ENCODE data around the gene DUSP5. TPM values are rescaled to one million over a fixed set of nuclear protein-coding genes. Genes with fewer than 3 reads are reported as not detected.

DUSP5 gene
- total and polyA plus RNA-seq, 10 of the 15 experiments (the other 5 are each of a cell fraction or from before 2014, with no cell fraction given) = 2.1 to 95.9 (median 23.4) TPM

DNA sequence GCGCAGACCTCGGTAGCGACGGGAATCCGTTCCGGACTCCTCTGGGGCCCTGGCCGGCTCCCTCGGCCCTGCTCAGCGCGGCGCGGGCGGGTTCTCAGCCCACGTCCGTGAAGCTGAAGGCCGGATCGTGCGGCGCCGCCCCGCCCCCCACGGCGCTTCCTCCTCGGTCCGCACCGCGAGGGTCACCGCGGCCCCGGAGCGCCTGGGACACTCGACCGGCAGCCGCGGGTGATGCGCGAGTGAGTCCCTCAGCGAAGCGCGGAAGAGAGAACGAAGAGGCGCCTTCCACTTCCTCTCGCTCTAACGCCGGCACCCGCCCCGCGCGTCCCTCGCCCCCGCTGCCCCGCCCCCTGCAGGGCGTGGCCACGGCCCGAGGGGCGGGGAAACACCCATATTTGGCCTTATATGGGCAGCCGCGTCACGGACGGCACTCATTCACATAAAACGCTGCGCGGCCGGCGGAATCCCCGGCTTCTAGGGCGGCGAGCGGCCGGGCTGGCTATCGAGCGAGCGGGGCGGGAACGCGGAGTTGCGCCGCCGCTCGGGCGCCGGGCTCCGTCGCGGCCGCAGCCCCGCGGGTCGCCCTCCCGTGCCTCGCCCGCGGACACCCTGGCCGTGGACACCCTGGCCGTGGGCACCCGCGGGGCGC is at the start of gene DUSP5 (continued):
- peak; percentile 99 to 100 for TF ChIP-seq SRF (IDR thresholded peaks at IDR 0.05; ENCODE audit: low read depth in 2 of 2, low read length in 2 of 2)
- peak; percentile 53; the same call in 1 of the 2 replicates for TF ChIP-seq YY1 (IDR thresholded peaks at IDR 0.05; ENCODE audit: low read depth, low read length)
- TF ChIP-seq RUNX3 (IDR thresholded peaks at IDR 0.05; ENCODE audit: low read length) = no peak
- TF ChIP-seq MYB (IDR thresholded peaks at IDR 0.05; ENCODE audit: borderline replicate concordance, low read depth, low read length) = no peak
- no peak for TF ChIP-seq CEBPB (IDR thresholded peaks at IDR 0.05; ENCODE audit: borderline replicate concordance in 1 of 2, low read depth in 2 of 2, low read length in 2 of 2)
- no peak for TF ChIP-seq CREB1 (IDR thresholded peaks at IDR 0.05; ENCODE audit: low read depth)
- TF ChIP-seq ETV6 (conservative IDR thresholded peaks at IDR 0.05 in 1 of 2, IDR thresholded peaks at IDR 0.05 in 1 of 2; ENCODE audit: borderline replicate concordance in 1 of 2, low read depth in 1 of 2) = peak in 1 of 2 experiments; percentile 74; a peak in 2 of 4 replicates
- no peak for TF ChIP-seq YBX1 (IDR thresholded peaks at IDR 0.05)
- TF ChIP-seq SP1 (IDR thresholded peaks at IDR 0.05; ENCODE audit: low read depth, low read length) = no peak
- no peak for TF ChIP-seq FOS (IDR thresholded peaks at IDR 0.05; ENCODE audit: borderline replicate concordance, extremely low read depth, insufficient read length)
- TF ChIP-seq ZSCAN29 (IDR thresholded peaks at IDR 0.05) = peak; percentile 45; the same call in 1 of the 2 replicates
- TF ChIP-seq RB1 (IDR thresholded peaks at IDR 0.05; ENCODE audit: borderline replicate concordance) = peak; percentile 70; the same call in 1 of the 2 replicates
- TF ChIP-seq EZH2 (IDR thresholded peaks at IDR 0.05; ENCODE audit: borderline replicate concordance, control insufficient read depth, low read depth, low read length) = no peak
- TF ChIP-seq SREBF2 (IDR thresholded peaks at IDR 0.05; ENCODE audit: low read length) = no peak
- TF ChIP-seq, protein P1, sequence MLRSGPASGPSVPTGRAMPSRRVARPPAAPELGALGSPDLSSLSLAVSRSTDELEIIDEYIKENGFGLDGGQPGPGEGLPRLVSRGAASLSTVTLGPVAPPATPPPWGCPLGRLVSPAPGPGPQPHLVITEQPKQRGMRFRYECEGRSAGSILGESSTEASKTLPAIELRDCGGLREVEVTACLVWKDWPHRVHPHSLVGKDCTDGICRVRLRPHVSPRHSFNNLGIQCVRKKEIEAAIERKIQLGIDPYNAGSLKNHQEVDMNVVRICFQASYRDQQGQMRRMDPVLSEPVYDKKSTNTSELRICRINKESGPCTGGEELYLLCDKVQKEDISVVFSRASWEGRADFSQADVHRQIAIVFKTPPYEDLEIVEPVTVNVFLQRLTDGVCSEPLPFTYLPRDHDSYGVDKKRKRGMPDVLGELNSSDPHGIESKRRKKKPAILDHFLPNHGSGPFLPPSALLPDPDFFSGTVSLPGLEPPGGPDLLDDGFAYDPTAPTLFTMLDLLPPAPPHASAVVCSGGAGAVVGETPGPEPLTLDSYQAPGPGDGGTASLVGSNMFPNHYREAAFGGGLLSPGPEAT (IDR thresholded peaks at IDR 0.05; ENCODE audit: low read depth) = no peak
- peak; percentile 78 for TF ChIP-seq ZNF207 (IDR thresholded peaks at IDR 0.05; ENCODE audit: borderline replicate concordance)
- TF ChIP-seq ZNF274 (IDR thresholded peaks at IDR 0.05; ENCODE audit: insufficient read depth, insufficient read length) = no peak
- TF ChIP-seq MEF2A (IDR thresholded peaks at IDR 0.05; ENCODE audit: insufficient read depth, low read depth, low read length) = peak; percentile 56; the same call in 1 of the 2 replicates
- TF ChIP-seq SPI1 (IDR thresholded peaks at IDR 0.05; ENCODE audit: borderline replicate concordance, insufficient read depth, low read depth, low read length) = peak; percentile 84
- TF ChIP-seq KDM1A (IDR thresholded peaks at IDR 0.05; ENCODE audit: borderline replicate concordance) = no peak
- no peak for TF ChIP-seq MTA3 (IDR thresholded peaks at IDR 0.05; ENCODE audit: borderline replicate concordance, low read length)
- TF ChIP-seq CBX5 (IDR thresholded peaks at IDR 0.05; ENCODE audit: low read depth) = no peak
- TF ChIP-seq, protein P2, sequence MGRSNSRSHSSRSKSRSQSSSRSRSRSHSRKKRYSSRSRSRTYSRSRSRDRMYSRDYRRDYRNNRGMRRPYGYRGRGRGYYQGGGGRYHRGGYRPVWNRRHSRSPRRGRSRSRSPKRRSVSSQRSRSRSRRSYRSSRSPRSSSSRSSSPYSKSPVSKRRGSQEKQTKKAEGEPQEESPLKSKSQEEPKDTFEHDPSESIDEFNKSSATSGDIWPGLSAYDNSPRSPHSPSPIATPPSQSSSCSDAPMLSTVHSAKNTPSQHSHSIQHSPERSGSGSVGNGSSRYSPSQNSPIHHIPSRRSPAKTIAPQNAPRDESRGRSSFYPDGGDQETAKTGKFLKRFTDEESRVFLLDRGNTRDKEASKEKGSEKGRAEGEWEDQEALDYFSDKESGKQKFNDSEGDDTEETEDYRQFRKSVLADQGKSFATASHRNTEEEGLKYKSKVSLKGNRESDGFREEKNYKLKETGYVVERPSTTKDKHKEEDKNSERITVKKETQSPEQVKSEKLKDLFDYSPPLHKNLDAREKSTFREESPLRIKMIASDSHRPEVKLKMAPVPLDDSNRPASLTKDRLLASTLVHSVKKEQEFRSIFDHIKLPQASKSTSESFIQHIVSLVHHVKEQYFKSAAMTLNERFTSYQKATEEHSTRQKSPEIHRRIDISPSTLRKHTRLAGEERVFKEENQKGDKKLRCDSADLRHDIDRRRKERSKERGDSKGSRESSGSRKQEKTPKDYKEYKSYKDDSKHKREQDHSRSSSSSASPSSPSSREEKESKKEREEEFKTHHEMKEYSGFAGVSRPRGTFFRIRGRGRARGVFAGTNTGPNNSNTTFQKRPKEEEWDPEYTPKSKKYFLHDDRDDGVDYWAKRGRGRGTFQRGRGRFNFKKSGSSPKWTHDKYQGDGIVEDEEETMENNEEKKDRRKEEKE (IDR thresholded peaks at IDR 0.05) = no peak
- TF ChIP-seq NRF1 (conservative IDR thresholded peaks at IDR 0.05; ENCODE audit: low read depth, low read length) = no peak
- no peak for TF ChIP-seq ASH2L (IDR thresholded peaks at IDR 0.05; ENCODE audit: borderline replicate concordance, low read depth)
